ENCODE measurements around the gene TFCP2.

Gene TFCP2

DNA sequence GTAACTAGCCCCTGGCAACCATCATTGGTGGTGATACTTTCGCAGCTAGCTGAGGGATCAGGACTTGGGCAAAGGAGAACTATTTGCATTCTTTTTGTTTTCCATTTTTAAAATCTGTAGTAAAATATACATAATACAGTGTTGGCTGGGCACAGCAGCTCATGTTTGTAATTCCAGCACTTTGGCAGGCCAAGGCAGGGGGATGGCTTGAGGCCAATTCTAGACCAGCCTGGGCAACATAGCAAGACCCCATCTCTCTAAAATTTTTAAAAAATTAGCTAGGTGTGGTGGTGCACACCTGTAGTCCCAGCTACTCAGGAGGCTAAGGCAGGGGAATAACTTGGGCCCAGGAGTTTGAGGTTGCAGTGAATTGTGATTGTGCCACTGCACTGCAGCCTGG, 20.0 kb downstream of the TFCP2 start:
- DNase-seq: no peak

- no peak for DNase-seq
These were observed 22.2 kb downstream of the TFCP2 start for GRCh38 chr12:51150777-51151176.

GRCh38 chr12:51147309-51147708, 25.6 kb downstream of the TFCP2 start:
- DNase-seq: no peak

- DNase-seq: no peak
These were observed 33.6 kb downstream of the TFCP2 start for GRCh38 chr12:51139292-51139844.

GRCh38 chr12:51132693-51133092, 40.2 kb downstream of the TFCP2 start:
- DNase-seq: no peak

- no peak for DNase-seq
These were observed 41.0 kb downstream of the TFCP2 start for GRCh38 chr12:51131745-51132521.

DNA sequence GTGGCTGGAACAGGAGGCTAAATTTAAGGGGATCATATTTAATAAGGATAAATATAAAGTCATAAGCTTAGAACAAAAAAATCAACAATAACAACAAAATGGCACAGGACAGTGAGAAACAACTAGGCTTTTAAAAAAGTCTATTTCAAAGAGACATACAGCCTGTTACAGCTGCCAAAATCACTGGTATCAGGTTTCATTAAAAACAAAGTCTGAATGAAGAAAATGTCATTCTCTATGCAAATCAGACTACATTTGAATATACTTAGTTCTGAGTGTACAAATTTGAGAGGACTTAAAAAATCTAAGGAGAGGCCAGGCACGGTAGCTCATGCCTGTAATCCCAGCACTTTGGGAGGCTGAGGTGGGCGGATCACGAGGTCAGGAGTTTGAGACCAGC, 44.0 kb downstream of the TFCP2 start:
- DNase-seq: no peak

DNA sequence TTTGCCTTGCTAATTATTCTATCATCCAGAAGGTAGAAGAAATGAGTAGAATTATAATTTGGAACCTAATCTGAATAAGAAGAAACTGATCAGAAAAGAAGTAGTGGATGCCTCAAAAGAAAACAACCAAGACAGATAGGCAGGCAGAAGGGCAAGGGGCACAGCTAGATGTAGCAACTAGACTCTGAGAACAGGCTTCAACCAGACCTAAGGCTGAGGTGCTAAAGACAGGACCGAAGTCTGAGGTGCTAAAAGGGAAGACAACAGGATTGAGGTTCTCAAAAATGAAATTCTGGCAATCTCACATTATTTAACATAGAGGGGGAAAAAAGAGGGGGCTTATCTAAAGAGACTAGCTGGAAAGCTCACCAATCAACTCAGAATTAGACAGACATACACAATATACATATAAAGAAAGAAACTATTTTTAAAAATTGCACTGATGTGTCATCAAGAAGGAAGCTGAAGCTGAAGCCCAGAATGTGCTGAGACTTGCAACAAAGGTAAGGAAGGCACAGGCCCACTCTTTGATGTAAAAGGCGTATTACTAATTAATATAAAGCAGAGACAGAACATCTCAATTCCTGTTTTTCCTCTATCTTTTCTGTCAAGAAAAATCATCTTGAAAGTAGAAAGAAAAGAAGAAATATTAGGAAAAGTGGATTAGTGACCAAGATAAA, 45.7 kb downstream of the TFCP2 start:
- DNase-seq: no peak

DNA sequence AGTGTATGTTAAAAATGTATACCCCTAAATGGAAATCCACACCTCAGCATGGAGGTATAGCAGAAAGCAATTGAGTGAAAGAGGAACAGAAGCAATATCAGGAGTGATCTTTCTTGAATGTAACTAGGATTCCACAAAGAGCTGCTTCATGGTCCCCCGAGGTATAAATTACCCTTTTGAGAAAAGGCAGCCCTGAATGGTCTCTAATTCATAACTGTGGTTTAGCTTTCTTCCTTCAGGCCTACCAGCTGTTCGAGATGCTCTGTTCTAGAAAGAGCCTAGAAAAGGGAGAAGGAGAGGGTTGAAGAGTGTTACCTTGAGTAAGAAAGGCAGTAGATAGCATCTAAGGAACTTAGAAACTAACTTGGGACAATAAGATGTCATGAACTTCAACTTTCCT, 46.6 kb downstream of the TFCP2 start:
- no peak for DNase-seq

DNA sequence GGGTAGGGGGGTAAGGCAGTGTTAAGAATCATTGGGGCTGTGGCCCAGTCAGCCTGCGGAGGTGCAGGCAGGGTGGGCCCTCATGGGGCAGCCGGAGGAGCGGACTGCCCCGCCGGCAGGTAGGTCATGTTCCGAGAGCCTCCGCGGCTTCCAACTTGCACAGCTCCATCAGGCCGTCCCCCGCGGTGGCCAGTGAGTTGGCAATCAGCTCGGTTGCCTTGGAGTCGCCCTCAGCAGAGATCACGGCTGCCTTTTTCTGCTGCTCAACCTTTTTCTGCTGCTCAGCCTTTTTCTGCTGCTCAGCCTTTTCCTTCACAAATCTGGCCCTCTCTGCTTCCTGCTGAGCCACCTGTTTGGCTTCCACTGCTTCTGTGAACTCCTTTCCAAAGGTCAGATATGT, 48.4 kb downstream of the TFCP2 start:
- DNase-seq: no peak

DNA sequence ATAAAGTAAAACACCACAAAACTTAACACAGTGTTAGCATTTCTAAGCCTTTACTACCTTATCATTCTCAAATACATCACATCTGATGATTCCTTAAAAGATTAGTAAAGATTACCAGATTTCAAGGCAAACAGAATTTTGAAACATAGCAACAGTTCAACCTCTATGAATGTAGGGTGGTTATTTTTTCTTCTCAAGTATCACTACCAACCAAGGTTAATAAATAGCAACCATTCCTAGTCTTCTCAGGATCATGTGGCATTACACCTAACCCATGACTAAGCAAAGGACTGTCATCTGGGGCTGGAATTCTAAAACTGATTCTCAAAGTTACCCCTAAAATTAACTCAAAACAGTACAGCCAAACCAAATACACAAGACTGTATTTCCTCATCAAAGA, 50.1 kb downstream of the TFCP2 start:
- DNase-seq: no peak

GRCh38 chr12:51118706-51119105, 54.2 kb downstream of the TFCP2 start:
- DNase-seq: no peak

DNA sequence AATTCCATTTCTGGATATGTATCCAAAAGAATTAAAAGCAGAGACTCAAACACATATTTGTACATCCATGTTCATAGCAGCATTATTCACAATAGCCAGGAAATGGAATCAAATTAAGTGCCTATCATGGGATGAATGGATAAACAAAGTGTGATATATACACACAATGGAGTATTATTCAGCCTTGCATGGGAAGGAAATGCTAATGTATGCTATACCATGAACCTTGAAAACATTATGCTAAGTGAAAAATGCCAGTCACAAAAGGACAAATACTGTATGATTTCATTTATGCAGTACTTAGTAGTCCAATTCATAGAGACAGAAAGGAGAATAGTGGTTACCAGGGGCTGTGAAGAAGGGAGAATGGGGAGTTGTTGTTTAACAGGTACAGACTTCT, 57.4 kb downstream of the TFCP2 start:
- no peak for DNase-seq

- DNase-seq: no peak
These were observed 64.8 kb downstream of the TFCP2 start for GRCh38 chr12:51108136-51108535.

- DNase-seq: no peak
These were observed 69.0 kb downstream of the TFCP2 start for GRCh38 chr12:51103977-51104376.

DNA sequence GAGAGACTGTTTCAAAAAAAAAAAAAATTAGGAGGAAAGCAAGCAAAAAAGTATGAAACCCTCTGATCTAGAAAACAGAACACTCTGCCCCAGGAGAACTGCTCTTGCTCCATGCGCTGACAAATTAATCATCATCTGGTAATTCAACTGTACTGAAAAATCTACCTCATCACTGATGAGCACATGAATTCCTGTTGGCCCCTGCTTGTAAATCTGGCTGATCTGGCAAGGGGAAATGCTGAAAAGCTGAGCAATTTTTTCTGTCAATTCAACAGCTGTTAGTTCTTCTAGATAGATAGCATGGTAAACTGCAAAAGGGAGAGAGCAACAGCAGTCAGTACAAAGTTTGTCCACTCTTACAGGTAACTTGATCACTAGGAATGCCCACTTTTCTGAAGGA, 74.3 kb downstream of the TFCP2 start:
- DNase-seq: no peak

DNA sequence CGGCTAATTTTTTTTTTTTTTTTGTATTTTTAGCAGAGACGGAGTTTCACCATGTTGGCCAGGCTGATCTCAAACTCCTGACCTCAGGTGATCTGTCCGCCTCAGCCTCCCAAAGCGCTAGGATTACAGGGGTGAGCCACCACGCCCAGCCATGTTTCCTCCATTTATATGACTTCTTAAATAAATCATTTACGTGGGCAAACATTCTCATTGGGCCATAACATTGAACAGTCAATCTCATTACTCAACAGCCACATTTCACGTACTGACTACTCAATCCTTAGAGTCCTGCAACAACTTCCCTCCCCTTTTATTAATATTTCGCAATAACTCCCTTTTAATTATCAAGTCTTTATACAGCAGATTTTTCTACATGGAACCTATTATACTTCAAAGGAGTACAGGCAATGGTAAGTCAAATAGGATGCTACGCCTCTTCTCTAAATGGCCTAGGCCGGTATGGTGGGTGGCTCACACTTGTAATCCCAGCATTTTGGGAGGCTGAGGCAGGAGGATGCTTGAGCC, 82.2 kb downstream of the TFCP2 start:
- DNase-seq: no peak

DNA sequence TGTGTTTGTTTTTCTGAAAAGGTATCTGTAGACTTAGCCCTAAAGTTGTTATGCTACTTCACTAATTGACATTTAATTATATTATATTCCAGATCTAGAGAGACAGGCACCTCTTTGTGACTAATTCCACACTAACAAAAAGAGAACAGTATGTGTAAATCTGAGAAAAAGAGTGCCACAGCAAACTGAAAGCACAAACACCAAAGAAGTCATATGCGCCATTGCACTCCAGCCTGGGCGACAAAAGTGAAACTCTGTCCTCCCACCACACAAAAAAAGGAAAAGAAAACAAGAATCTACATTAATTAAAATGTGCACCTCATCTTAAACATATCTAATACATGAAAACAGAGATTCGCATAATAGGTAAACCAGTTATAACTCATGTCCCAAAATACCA, 85.1 kb downstream of the TFCP2 start:
- DNase-seq: no peak

GRCh38 chr12:51086933-51087332, 86.0 kb downstream of the TFCP2 start:
- DNase-seq: no peak

- no peak for DNase-seq
These were observed 87.2 kb downstream of the TFCP2 start for GRCh38 chr12:51085757-51086156.

- DNase-seq: peak; percentile 86
These were observed 89.7 kb downstream of the TFCP2 start, which contains the start of gene CSRNP2 for GRCh38 chr12:51083126-51083833. TSS of gene CSRNP2 (minus strand) at chr12:51083596. CDS start at chr12:51076561, 7,035 bp downstream.

- peak; percentile 24 for DNase-seq
These were observed 90.3 kb downstream of the TFCP2 start for GRCh38 chr12:51082561-51083125.

- DNase-seq: no peak
These were observed 91.5 kb downstream of the TFCP2 start for GRCh38 chr12:51081421-51081820.

Data from NCI-H1105 treated with DMSO at 0.1 percent for 48 hours (cell line).